ENCODE data around the gene TMEM87A.

Gene TMEM87A

DNA sequence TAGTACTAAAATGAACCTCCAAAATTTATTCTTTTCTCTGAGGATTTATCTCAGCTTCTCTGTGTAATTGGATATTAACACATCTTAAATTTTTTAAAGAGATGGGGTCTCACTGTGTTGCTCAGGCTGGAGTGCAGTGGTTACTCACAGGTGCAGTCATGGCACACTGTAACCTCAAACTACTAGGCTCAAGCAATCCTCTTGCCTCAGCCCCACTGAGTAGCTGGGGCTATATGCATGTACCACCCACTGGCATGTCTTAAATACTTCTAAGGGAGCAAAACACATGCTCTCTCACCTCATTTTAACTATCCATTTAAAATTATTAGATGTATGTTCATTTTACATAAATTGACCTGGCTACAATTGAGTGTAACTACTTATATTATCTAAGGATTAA, 11.3 kb upstream of the TMEM87A start:
- no peak for DNase-seq (ENCODE audit: extremely low spot score)
- TF ChIP-seq, protein P1, sequence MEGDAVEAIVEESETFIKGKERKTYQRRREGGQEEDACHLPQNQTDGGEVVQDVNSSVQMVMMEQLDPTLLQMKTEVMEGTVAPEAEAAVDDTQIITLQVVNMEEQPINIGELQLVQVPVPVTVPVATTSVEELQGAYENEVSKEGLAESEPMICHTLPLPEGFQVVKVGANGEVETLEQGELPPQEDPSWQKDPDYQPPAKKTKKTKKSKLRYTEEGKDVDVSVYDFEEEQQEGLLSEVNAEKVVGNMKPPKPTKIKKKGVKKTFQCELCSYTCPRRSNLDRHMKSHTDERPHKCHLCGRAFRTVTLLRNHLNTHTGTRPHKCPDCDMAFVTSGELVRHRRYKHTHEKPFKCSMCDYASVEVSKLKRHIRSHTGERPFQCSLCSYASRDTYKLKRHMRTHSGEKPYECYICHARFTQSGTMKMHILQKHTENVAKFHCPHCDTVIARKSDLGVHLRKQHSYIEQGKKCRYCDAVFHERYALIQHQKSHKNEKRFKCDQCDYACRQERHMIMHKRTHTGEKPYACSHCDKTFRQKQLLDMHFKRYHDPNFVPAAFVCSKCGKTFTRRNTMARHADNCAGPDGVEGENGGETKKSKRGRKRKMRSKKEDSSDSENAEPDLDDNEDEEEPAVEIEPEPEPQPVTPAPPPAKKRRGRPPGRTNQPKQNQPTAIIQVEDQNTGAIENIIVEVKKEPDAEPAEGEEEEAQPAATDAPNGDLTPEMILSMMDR (IDR thresholded peaks at IDR 0.05; ENCODE audit: control extremely low read depth, extremely low read depth, low read depth, missing control alignments), result no peak
- CTCF ChIA-PET, result interaction anchor here (1.5 kb wide), 1 partner anchor 12 kb away, joined by 3 read pairs; no protein-coding TSS in a partner anchor
- POLR2A ChIA-PET, result no interaction called here

DNA sequence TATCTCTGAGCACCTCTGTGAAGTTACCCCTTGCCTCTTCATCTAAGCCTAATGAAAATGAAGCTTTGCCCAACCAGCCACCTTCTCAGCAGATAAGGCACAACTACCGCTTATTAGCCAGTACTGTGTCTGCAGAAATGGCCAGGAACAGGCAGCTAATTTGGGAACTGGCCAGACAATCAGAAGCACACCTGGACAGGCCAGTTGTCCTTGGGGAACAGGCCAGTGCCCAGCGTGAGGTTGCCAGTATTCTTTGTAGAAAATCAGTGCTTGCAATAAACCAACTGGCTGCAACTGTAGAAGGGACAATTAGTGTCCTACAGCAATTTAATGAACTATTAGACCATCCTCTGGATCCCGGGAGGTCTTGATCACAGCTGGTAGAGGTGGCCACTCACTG, 10.4 kb upstream of the TMEM87A start:
- ChIA-PET POLR2A (no interaction called here), CTCF (interaction anchor here (1.3 to 1.5 kb wide), 2 partner anchors 9 to 13 kb away, joined by 3 to 5 read pairs; no protein-coding TSS in a partner anchor)
- TF ChIP-seq, protein P1 (IDR thresholded peaks at IDR 0.05; ENCODE audit: control extremely low read depth, extremely low read depth, low read depth, missing control alignments), result no peak
- no peak for DNase-seq (ENCODE audit: extremely low spot score)

DNA sequence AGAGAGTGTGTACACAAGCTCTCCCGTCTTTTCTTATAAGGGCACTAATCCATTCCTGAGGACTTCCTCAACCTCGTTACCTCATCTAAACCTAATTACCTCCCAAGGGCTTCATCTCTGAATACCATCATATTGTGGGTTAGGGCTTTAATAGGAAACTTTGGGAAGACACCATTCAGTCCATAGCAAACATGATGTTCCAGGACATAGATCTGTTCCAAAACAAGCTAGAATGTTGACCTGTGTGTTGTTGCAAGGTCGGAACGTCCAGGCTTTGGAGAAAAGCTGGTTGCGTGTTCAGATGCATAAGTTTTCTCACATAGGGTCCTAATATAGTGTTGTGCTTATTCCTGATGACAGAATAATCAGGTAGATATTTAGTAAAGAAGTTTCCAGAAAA, 9.7 kb upstream of the TMEM87A start:
- ChIA-PET CTCF (interaction anchor here (1.1 to 1.7 kb wide), 4 partner anchors 9 to 293 kb away, joined by 3 to 5 read pairs (median 4); no protein-coding TSS in a partner anchor), POLR2A (no interaction called here)
- TF ChIP-seq, protein P1 (IDR thresholded peaks at IDR 0.05; ENCODE audit: control extremely low read depth, extremely low read depth, low read depth, missing control alignments), result no peak
- no peak for DNase-seq (ENCODE audit: extremely low spot score)

DNA sequence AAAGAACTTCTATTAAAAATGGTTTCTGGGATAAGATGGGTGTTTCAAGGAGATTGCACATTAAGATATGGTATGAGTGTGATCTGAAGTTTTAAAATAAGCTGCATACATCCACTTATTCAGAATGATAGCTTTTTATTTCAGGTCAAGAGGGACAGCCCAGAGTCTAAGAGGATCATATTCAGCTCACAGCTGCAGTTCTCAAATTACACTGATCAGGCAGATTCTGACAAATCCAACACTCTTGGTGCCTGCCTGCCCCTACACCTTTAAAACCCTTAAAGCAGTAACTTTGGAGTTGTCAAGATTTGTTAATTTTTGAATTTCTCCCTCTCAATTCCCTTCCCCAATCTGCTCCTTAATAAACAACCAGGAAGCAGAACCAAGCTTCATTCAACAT, 9.1 kb upstream of the TMEM87A start:
- TF ChIP-seq, protein P1 (IDR thresholded peaks at IDR 0.05; ENCODE audit: control extremely low read depth, extremely low read depth, low read depth, missing control alignments), result no peak
- ChIA-PET POLR2A (no interaction called here), CTCF (interaction anchor here (1.1 to 1.7 kb wide), 4 partner anchors 10 to 293 kb away, joined by 3 to 5 read pairs (median 4); no protein-coding TSS in a partner anchor)
- DNase-seq (ENCODE audit: extremely low spot score), result no peak

DNA sequence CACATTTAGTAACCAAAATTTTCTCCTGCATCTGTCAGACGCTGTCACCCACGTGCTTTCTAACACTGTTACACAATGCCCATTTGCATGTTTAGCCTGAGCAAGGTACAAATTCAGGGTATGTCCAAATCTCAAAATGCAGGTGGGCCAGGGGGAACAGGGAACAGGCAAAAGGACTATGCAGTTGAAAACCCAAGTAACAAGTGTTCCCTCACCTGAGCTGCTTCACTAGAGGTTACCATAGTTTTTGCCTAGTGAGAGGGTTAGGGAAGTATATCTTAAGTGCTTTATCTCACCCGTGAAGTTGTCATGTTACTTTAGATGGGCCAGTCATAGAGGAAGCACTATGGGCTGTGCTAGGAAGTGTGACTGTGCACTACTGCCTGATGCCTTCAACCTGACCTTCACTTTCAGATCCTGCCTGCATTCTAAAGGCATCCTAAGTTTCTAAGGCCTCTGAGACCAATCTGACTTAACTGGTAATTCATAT, 6.0 kb upstream of the TMEM87A start:
- DNase-seq (ENCODE audit: extremely low spot score), result no peak
- TF ChIP-seq, protein P1 (IDR thresholded peaks at IDR 0.05; ENCODE audit: control extremely low read depth, extremely low read depth, low read depth, missing control alignments), result no peak
- CTCF ChIA-PET, result interaction anchor here (0.8 kb wide), 1 partner anchor 19 kb away, joined by 3 read pairs; no protein-coding TSS in a partner anchor
- POLR2A ChIA-PET, result no interaction called here

DNA sequence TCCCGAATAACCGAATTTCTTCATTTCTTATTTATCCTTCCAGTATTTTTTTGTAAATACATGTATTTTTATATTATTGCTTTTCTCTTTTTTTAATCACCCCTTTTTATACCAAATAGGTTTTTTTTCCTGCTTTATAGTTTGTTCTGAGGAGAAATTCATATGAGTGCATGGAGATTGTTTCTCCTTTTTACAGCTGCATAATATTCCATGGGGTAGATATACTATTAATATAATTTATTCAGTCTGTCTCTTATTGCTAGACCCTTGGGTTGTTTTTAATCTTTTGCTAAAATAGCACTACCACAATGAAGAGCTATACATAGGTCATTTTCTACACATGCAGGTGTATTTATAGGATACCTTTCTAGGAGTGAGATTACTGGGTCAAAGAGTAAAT, 3.5 kb upstream of the TMEM87A start:
- ChIA-PET POLR2A (no interaction called here), CTCF (interaction anchor here (1.0 to 1.2 kb wide), 2 partner anchors 10 to 41 kb away, joined by 3 to 4 read pairs; no protein-coding TSS in a partner anchor)
- TF ChIP-seq, protein P1 (IDR thresholded peaks at IDR 0.05; ENCODE audit: control extremely low read depth, extremely low read depth, low read depth, missing control alignments), result no peak
- no peak for DNase-seq (ENCODE audit: extremely low spot score)

Data from GM10248 (cell line).